Pancreas (tissue), 10 donors: ENCODE results near the gene FAT1. TPM values are rescaled to one million over a fixed set of nuclear protein-coding genes. Genes with fewer than 3 reads are reported as not detected.

Experiments used
- ATAC-seq, 4 donors: fragments of 200-7000 bp; cut with Tn5 transposase; one replicate each; pipeline versions ENCODE4 v1.8.0 to v1.9.1; 2020; ENCODE audit warnings: mild to moderate bottlenecking in 4 of 4, moderate library complexity in 4 of 4
- DNase-seq, 6 donors: peaks; one replicate each; pipeline ENCODE4 v3.0.0-alpha.2; 2020
- FAIRE-seq: peaks from 2 replicates; lab custom pipeline; 2012; peaks lifted over from hg19 to GRCh38; lab: Jason Lieb, UNC
- H3K27ac ChIP-seq, 4 donors: fragments of 200-600 bp; sonication (generic); 1 replicate in 3 of 4; 2 replicates in 1 of 4; pipeline versions ENCODE4 v1.5.0 to v1.8.0; 2020
- H3K27me3 ChIP-seq, 4 donors: fragments of 200-600 bp; one replicate each; pipeline ENCODE4 v1.8.0; 2021
- H3K36me3 ChIP-seq, 3 donors: fragments of 200-600 bp; sonication (generic) in 1 of 3; one replicate each; pipeline versions ENCODE4 v1.5.0 to v1.8.0; 2020 to 2021
- H3K4me1 ChIP-seq, 3 donors: fragments of 200-600 bp; one replicate each; pipeline ENCODE4 v1.8.0; 2021
- H3K4me3 ChIP-seq, 4 donors: fragments of 200-600 bp; sonication (generic) in 2 of 4; one replicate each; pipeline versions ENCODE4 v1.5.0 to v1.8.0; 2020 to 2021
- H3K9me3 ChIP-seq, 4 donors: fragments of 200-600 bp; one replicate each; pipeline ENCODE4 v1.8.0; 2021
- WGBS, 2 donors: extraction: QIAGEN DNeasy Blood & Tissue Kit; methylation state at CpG; one replicate each; pipeline ENCODE4 v1.1.7; 2013; 5-methylcytosine and 5-hydroxymethylcytosine counted together
- intact Hi-C, 3 donors: fragments of 100-400 bp; cut with DNase I; formaldehyde crosslinking; loops; one replicate each; pipeline versions ENCODE4 v1.11.1 to v1.14.2; 2022
- polyA plus RNA-seq, 2 donors: library from polyadenylated mRNA; stranded (reverse); fragments of 200-250 nt; gene quantifications; one replicate each; pipeline ENCODE4 v1.2.3, GENCODE V29; 2013
- total RNA-seq, 6 donors: library from RNA; stranded (reverse); fragmentation: NEBNext Ultra II Directional in 4 of 6; extraction: Animal tissue kit (Norgen Biotek cat#: 25700) in 4 of 6; gene quantifications; one replicate each; pipeline versions ENCODE4 v1.2.1 to v1.2.4, GENCODE V29; 2021 to 2023
- TF ChIP-seq, protein P1 (sequence below), 4 donors: fragments of 200-600 bp; sonication (generic) in 3 of 4; IDR thresholded peaks; one replicate each; pipeline versions ENCODE4 v1.5.0 to v1.8.0; 2021; ENCODE audit warnings: antibody characterized with exemption in 4 of 4
- donor health status: healthy with polysubstance abuse.
- donor health status: DM: no; HTN: no; CAD: no; lungs with moderate emphysema.
- donor health status: DM: no; HTN: no; CAD: no.
- donor health status: control.
- donor health status: control.
- donor health status: Bipolar disorder and iron deficiency.
- donor health status: DM: yes; HTN: yes; CAD: no.
- donor health status: DM: no; HTN: no; CAD: no.
- donor health status: DM: no; HTN: no; CAD: no.
- donor health status: DM: yes; HTN: yes; CAD: no.

FAT1 gene
- total and polyA plus RNA-seq, 8 donors, result 16.9 to 91.6 (median 59.3) TPM

GRCh38 chr4:186724864-186725468 lies 1.3 kb upstream of the FAT1 start:
- peak in 1 of 6 donors; percentile 23 for DNase-seq
- no peaks in the 10 kb centered on the region for H3K27me3 ChIP-seq

GRCh38 chr4:186724058-186724863 lies 605 bp upstream of the FAT1 start:
- Histone ChIP-seq H3K9me3 (no peaks in the 10 kb centered on the region), H3K4me3 (peak overlapping the region; percentile 54 to 96 (median 86)), H3K27ac (peak overlapping the region; percentile 72 to 91 (median 82)), H3K27me3 (no peaks in the 10 kb centered on the region), H3K4me1 (peaks cover 0 to 8% (median 0%) of the 10 kb centered on the region in 3 donors), H3K36me3 (no peaks in the 10 kb centered on the region)
- ATAC-seq (peak; percentile 54 to 63 (median 56)), FAIRE-seq (no peak), DNase-seq (peak; percentile 60 to 86 (median 72))
- intact Hi-C loops, result no loop called here
- TF ChIP-seq, protein P1, sequence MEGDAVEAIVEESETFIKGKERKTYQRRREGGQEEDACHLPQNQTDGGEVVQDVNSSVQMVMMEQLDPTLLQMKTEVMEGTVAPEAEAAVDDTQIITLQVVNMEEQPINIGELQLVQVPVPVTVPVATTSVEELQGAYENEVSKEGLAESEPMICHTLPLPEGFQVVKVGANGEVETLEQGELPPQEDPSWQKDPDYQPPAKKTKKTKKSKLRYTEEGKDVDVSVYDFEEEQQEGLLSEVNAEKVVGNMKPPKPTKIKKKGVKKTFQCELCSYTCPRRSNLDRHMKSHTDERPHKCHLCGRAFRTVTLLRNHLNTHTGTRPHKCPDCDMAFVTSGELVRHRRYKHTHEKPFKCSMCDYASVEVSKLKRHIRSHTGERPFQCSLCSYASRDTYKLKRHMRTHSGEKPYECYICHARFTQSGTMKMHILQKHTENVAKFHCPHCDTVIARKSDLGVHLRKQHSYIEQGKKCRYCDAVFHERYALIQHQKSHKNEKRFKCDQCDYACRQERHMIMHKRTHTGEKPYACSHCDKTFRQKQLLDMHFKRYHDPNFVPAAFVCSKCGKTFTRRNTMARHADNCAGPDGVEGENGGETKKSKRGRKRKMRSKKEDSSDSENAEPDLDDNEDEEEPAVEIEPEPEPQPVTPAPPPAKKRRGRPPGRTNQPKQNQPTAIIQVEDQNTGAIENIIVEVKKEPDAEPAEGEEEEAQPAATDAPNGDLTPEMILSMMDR (IDR thresholded peaks at IDR 0.05), result no peak
- WGBS, 2 donors, result 0 to 1% methylated on average over 55 to 62 of the region's 62 CpGs

More at GRCh38 chr4:186724864-186725468, 1.3 kb upstream of the FAT1 start:
- FAIRE-seq (no peak), ATAC-seq (no peak)
- H3K4me3 ChIP-seq, result peak overlapping the region; percentile 54 to 96 (median 86)
- H3K9me3 ChIP-seq, result no peaks in the 10 kb centered on the region
- peak overlapping the region; percentile 72 to 91 (median 82) for H3K27ac ChIP-seq
- TF ChIP-seq, protein P1 (IDR thresholded peaks at IDR 0.05), result no peak
- peaks cover 0 to 8% (median 0%) of the 10 kb centered on the region in 3 donors for H3K4me1 ChIP-seq
- H3K36me3 ChIP-seq, result no peaks in the 10 kb centered on the region
- intact Hi-C loops, result loop anchor here in 1 of 3 donors (5.0 kb wide), 1 partner anchor 212 kb away; no protein-coding TSS in a partner anchor
- 1 to 2% methylated on average over 19 of the region's 19 CpGs for WGBS, 2 donors

GRCh38 chr4:186722796-186723291 lies 812 bp downstream of the FAT1 start:
- TF ChIP-seq, protein P1 (IDR thresholded peaks at IDR 0.05), result no peak
- peak overlapping the region; percentile 64 to 91 (median 80) for H3K27ac ChIP-seq
- no peaks in the 10 kb centered on the region for H3K9me3 ChIP-seq
- H3K4me1 ChIP-seq, result peaks cover 0 to 8% (median 0%) of the 10 kb centered on the region in 3 donors
- no peaks in the 10 kb centered on the region for H3K36me3 ChIP-seq
- peak overlapping the region; percentile 54 to 96 (median 86) for H3K4me3 ChIP-seq
- WGBS, 2 donors, result 1% methylated on average over 16 of the region's 16 CpGs
- peak in 3 of 6 donors; percentile 16 to 45 (median 45) for DNase-seq
- no peaks in the 10 kb centered on the region for H3K27me3 ChIP-seq
- intact Hi-C loops, result no loop called here
- FAIRE-seq, result no peak
- peak in 3 of 4 donors; percentile 8 to 24 (median 17) for ATAC-seq

DNA sequence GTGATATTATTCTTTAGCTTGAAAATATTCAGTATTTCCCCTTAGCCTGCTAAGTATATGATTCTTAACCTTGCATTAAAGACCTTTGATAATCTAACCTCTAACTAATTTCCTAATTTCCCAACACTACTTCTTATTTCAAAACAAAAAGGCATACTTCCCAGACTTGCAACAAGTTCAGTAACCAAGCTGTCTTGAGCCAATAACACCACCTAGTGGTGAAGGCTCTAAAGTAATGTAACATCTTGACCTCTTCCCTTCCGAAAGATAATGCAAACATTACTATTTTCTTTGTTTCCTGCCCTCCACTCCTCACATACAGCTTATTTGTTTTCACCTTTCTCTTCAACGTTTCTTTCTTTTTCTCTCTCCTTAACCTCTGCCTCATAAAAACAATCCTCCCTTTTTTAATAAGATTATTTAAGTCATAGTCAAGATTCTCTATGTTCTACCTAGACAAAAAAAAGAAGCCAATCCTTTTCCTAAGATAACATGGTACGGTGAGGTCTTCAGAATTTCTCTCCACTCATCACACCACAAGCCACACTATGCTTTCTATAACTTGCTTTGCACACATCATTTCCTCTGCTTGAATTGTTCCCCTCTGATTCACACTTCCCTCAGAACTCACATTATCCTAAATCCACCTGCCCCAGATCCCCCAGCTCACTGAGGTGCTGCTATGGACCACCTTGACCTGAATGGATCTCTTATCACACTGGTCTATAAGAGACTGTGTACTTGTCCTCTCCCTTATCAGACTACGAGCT lies 3.5 kb downstream of the FAT1 start:
- no peak for FAIRE-seq
- TF ChIP-seq, protein P1 (IDR thresholded peaks at IDR 0.05), result peak in 1 of 4 donors; percentile 18
- no peak for ATAC-seq
- no peaks in the 10 kb centered on the region for H3K9me3 ChIP-seq
- WGBS, 2 donors, result 85 to 86% methylated on average over 4 of the region's 4 CpGs
- no peak overlapping the region for H3K27ac ChIP-seq
- H3K36me3 ChIP-seq, result no peaks in the 10 kb centered on the region
- no peaks in the 10 kb centered on the region for H3K27me3 ChIP-seq
- H3K4me1 ChIP-seq, result peaks cover 0 to 8% (median 3%) of the 10 kb centered on the region in 3 donors
- DNase-seq, result no peak
- intact Hi-C loops, result loop anchor here in 1 of 3 donors (10.0 kb wide), 1 partner anchor 55 kb away; no protein-coding TSS in a partner anchor
- H3K4me3 ChIP-seq, result no peak overlapping the region
